ENCODE results near the gene PRR5L.

- TF ChIP-seq CTCF (IDR thresholded peaks at IDR 0.05) (no peak), EZH2phosphoT487 (IDR thresholded peaks at IDR 0.05) (no peak)
Measured at GRCh38 chr11:36296884-36297543, 926 bp downstream of the PRR5L start.

All from neural progenitor cell (in vitro differentiated cells).